Measurements from ENCODE around the gene TMEM239. TPM values are rescaled to one million over a fixed set of nuclear protein-coding genes. Genes with fewer than 3 reads are reported as not detected.

TMEM239 gene
- total RNA-seq, 1 donor from 2014 or later, result not detected

GRCh38 chr20:2773812-2774211 lies 42.4 kb upstream of the TMEM239 start:
- peaks cover under 1% of the 10 kb centered on the region for H3K4me1 Mint-ChIP-seq (ENCODE audit: low read depth)
- no peak overlapping the region for H3K4me3 Mint-ChIP-seq (ENCODE audit: unreplicated experiment)
- peaks cover 2% of the 10 kb centered on the region for H3K36me3 Mint-ChIP-seq (ENCODE audit: low read depth)
- no peak for TF ChIP-seq CTCF (IDR thresholded peaks at IDR 0.05)
- no peak for DNase-seq (ENCODE audit: low spot score)
- no peak overlapping the region for H3K27ac Mint-ChIP-seq (ENCODE audit: unreplicated experiment)
- H3K9me3 Mint-ChIP-seq (ENCODE audit: low read depth), result no peaks in the 10 kb centered on the region
- peaks cover 30% of the 10 kb centered on the region for H3K27me3 Mint-ChIP-seq (ENCODE audit: low read depth)

GRCh38 chr20:2775139-2775538 lies 41.0 kb upstream of the TMEM239 start:
- no peak for DNase-seq (ENCODE audit: low spot score)
- TF ChIP-seq CTCF (IDR thresholded peaks at IDR 0.05), result no peak
- Mint-ChIP-seq H3K36me3 (ENCODE audit: low read depth) (peaks cover 2% of the 10 kb centered on the region), H3K27ac (ENCODE audit: unreplicated experiment) (no peak overlapping the region), H3K27me3 (ENCODE audit: low read depth) (peaks cover 38% of the 10 kb centered on the region), H3K9me3 (ENCODE audit: low read depth) (no peaks in the 10 kb centered on the region), H3K4me1 (ENCODE audit: low read depth) (no peaks in the 10 kb centered on the region), H3K4me3 (ENCODE audit: unreplicated experiment) (no peak overlapping the region)

- Mint-ChIP-seq H3K4me1 (ENCODE audit: low read depth) (no peaks in the 10 kb centered on the region), H3K9me3 (ENCODE audit: low read depth) (no peaks in the 10 kb centered on the region), H3K27ac (ENCODE audit: unreplicated experiment) (no peak overlapping the region), H3K4me3 (ENCODE audit: unreplicated experiment) (no peak overlapping the region), H3K36me3 (ENCODE audit: low read depth) (peaks cover 2% of the 10 kb centered on the region), H3K27me3 (ENCODE audit: low read depth) (peaks cover 42% of the 10 kb centered on the region)
- no peak for TF ChIP-seq CTCF (IDR thresholded peaks at IDR 0.05)
- DNase-seq (ENCODE audit: low spot score), result peak; percentile 25
These were observed 37.4 kb upstream of the TMEM239 start for GRCh38 chr20:2778602-2779321.

GRCh38 chr20:2780948-2781347 lies 35.2 kb upstream of the TMEM239 start:
- DNase-seq (ENCODE audit: low spot score), result no peak
- no peak overlapping the region for H3K27ac Mint-ChIP-seq (ENCODE audit: unreplicated experiment)
- H3K9me3 Mint-ChIP-seq (ENCODE audit: low read depth), result no peaks in the 10 kb centered on the region
- H3K36me3 Mint-ChIP-seq (ENCODE audit: low read depth), result peaks cover 2% of the 10 kb centered on the region
- H3K4me1 Mint-ChIP-seq (ENCODE audit: low read depth), result no peaks in the 10 kb centered on the region
- no peak overlapping the region for H3K4me3 Mint-ChIP-seq (ENCODE audit: unreplicated experiment)
- peaks cover 35% of the 10 kb centered on the region for H3K27me3 Mint-ChIP-seq (ENCODE audit: low read depth)
- TF ChIP-seq CTCF (IDR thresholded peaks at IDR 0.05), result no peak

DNA sequence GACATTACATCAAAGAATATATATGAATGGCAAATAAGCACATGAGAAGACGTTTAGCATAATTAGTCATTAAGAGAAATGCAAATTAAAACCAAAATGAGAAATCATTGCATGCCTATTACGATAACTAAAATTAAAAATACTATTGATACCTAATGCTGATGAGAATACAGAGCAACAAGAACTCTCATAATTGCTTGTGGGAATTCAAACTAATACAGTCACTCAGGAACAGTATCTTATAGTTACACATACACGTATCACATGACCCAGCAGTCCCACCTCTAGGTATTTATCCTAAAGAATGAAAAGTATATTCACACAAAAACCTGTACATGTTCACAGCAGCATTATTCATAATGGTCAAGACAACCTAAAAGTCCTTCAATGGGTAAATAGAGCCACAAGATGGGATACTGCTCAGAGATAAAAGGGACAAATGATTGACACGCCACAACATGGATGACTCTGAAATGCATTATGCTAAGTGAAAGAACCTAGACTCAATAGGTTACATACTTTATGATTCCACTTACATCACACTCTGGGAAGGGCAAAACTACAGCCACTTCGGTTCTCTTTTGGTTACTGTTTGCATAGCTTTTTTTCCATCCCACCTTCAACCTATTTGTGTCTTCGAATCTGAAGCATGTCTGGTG lies 32.1 kb upstream of the TMEM239 start:
- Mint-ChIP-seq H3K4me1 (ENCODE audit: low read depth) (no peaks in the 10 kb centered on the region), H3K27ac (ENCODE audit: unreplicated experiment) (no peak overlapping the region), H3K27me3 (ENCODE audit: low read depth) (peaks cover 34% of the 10 kb centered on the region), H3K9me3 (ENCODE audit: low read depth) (peaks cover 5% of the 10 kb centered on the region), H3K4me3 (ENCODE audit: unreplicated experiment) (no peak overlapping the region), H3K36me3 (ENCODE audit: low read depth) (peaks cover 3% of the 10 kb centered on the region)
- DNase-seq (ENCODE audit: low spot score), result no peak
- no peak for TF ChIP-seq CTCF (IDR thresholded peaks at IDR 0.05)
